Kidney (tissue), 14 donors: ENCODE measurements around the gene YIPF4. TPM values are rescaled to one million over a fixed set of nuclear protein-coding genes. Genes with fewer than 3 reads are reported as not detected.
"Not testable (repeated sequence)": the region's sequence is repeated elsewhere in the genome, so short reads cannot be mapped to it uniquely, and the experiment has no call there.

Experiments
- DNase-seq, 5 donors: peaks; one replicate each; pipeline ENCODE4 v3.0.0-alpha.2; 2013 to 2020
- FAIRE-seq: peaks from 2 replicates; lab custom pipeline; 2012; peaks lifted over from hg19 to GRCh38; lab: Jason Lieb, UNC
- H3K27ac ChIP-seq, 2 donors: one replicate each; pipeline ENCODE4 v1.7.0; 2013; ENCODE audit warnings: low read depth in 2 of 2, low read length in 2 of 2, inconsistent platforms in 1 of 2
- H3K27me3 ChIP-seq: one replicate; pipeline ENCODE4 v1.7.1; 2013; ENCODE audit warnings: low read length, inconsistent platforms; ENCODE audit not compliant: control insufficient read depth, insufficient read depth
- H3K36me3 ChIP-seq, 3 donors: one replicate each; pipeline versions ENCODE4 v1.7.0 to v1.7.1; 2013; ENCODE audit warnings: low read length in 3 of 3, control low read depth in 1 of 3, inconsistent platforms in 1 of 3; ENCODE audit not compliant: insufficient read depth in 3 of 3, control insufficient read depth in 2 of 3
- H3K4me1 ChIP-seq, 3 donors: one replicate each; pipeline versions ENCODE4 v1.7.0 to v1.7.1; 2013; ENCODE audit warnings: low read length in 3 of 3, inconsistent platforms in 1 of 3, low read depth in 1 of 3; ENCODE audit not compliant: control insufficient read depth in 2 of 3, insufficient read depth in 2 of 3
- H3K4me3 ChIP-seq, 3 donors: one replicate each; pipeline versions ENCODE4 v1.7.0 to v1.8.1; 2013; ENCODE audit warnings: low read length in 3 of 3, control low read depth in 1 of 3, inconsistent platforms in 1 of 3
- H3K9ac ChIP-seq, 3 donors: one replicate each; pipeline versions ENCODE4 v1.7.0 to v1.7.1; 2013; ENCODE audit warnings: low read length in 3 of 3, control low read depth in 1 of 3, inconsistent platforms in 1 of 3
- H3K9me3 ChIP-seq, 3 donors: one replicate each; pipeline versions ENCODE4 v1.7.0 to v1.7.1; 2013; ENCODE audit warnings: low read length in 3 of 3, control low read depth in 1 of 3, inconsistent platforms in 1 of 3; ENCODE audit not compliant: control insufficient read depth in 2 of 3, insufficient read depth in 1 of 3
- CTCF ChIP-seq: IDR thresholded peaks from 3 replicates; pipeline ENCODE4 v1.5.1; 2012; ENCODE audit warnings: mild to moderate bottlenecking, moderate library complexity, borderline replicate concordance; ENCODE audit not compliant: insufficient read depth; ENCODE audit errors: extremely low read depth
- intact Hi-C: fragments of 100-400 bp; cut with DNase I; formaldehyde crosslinking; loops from one replicate; pipeline ENCODE4 v1.11.1; 2022
- polyA plus RNA-seq: library from polyadenylated mRNA; stranded (reverse); fragments of 350-450 nt; fragmentation: Illumina TruSeq; extraction: RNeasy Lipid Tissue Mini Kit (QIAGEN cat#74804); gene quantifications from one replicate; pipeline ENCODE4 v1.2.3, GENCODE V29; 2014; ENCODE audit warnings: low read depth, low replicate concordance; ENCODE audit not compliant: insufficient read depth
- total RNA-seq: library from RNA; stranded (reverse); fragmentation: NEBNext Ultra II Directional; extraction: Animal tissue kit (Norgen Biotek cat#: 25700); gene quantifications from one replicate; pipeline ENCODE4 v1.2.1, GENCODE V29; 2021
- donor health status: control.
- donor health status: control.
- donor health status: control.
- donor health status: control.
- donor health status: control.
- donor health status: DM: yes; HTN: yes; CAD: no.
- donor health status: Normal renal cell carcinoma (clear cell type).

Gene YIPF4
- total and polyA plus RNA-seq, 2 donors from 2014 or later = 29.4 to 48.6 TPM

- Histone ChIP-seq H3K27me3 (no peaks in the 10 kb centered on the region), H3K9ac (no peak overlapping the region), H3K4me3 (no peak overlapping the region), H3K4me1 (peaks cover 3 to 4% (median 3%) of the 10 kb centered on the region in 3 donors), H3K36me3 (no peaks in the 10 kb centered on the region), H3K27ac (no peak overlapping the region), H3K9me3 (no peaks in the 10 kb centered on the region)
- TF ChIP-seq CTCF = no peak
- no peak for FAIRE-seq
- intact Hi-C loops = no loop called here
- no peak for DNase-seq
Measured at GRCh38 chr2:32274289-32274688, 3.4 kb upstream of the YIPF4 start.

GRCh38 chr2:32275790-32276189, 1.9 kb upstream of the YIPF4 start:
- H3K4me3 ChIP-seq, H3K27ac ChIP-seq, intact Hi-C loops, H3K27me3 ChIP-seq, DNase-seq, FAIRE-seq, H3K4me1 ChIP-seq, H3K36me3 ChIP-seq, H3K9me3 ChIP-seq, H3K9ac ChIP-seq: not testable (repeated sequence)

- TF ChIP-seq CTCF = no peak
- Histone ChIP-seq H3K4me1 (peaks cover 3 to 4% (median 3%) of the 10 kb centered on the region in 3 donors), H3K27ac (peak overlapping the region; percentile 54 to 66), H3K36me3 (no peaks in the 10 kb centered on the region), H3K4me3 (peak overlapping the region; percentile 87 to 91 (median 90)), H3K9ac (peak overlapping the region; percentile 27 to 87 (median 31)), H3K27me3 (no peaks in the 10 kb centered on the region), H3K9me3 (no peaks in the 10 kb centered on the region)
- intact Hi-C loops = no loop called here
- DNase-seq (peak in 1 of 5 donors; percentile 3), FAIRE-seq (no peak)
Measured at GRCh38 chr2:32277363-32277673, 386 bp upstream of the YIPF4 start.

- FAIRE-seq (no peak), DNase-seq (peak in 1 of 5 donors; percentile 2)
- peak overlapping the region; percentile 87 to 91 (median 90) for H3K4me3 ChIP-seq
- H3K9me3 ChIP-seq = no peaks in the 10 kb centered on the region
- intact Hi-C loops = no loop called here
- TF ChIP-seq CTCF = no peak
- H3K27me3 ChIP-seq = no peaks in the 10 kb centered on the region
- no peaks in the 10 kb centered on the region for H3K36me3 ChIP-seq
- H3K27ac ChIP-seq = peak overlapping the region in 1 of 2 donors; percentile 36
- peaks cover 3 to 4% (median 3%) of the 10 kb centered on the region in 3 donors for H3K4me1 ChIP-seq
- H3K9ac ChIP-seq = peak overlapping the region; percentile 86 to 98 (median 87)
Measured at GRCh38 chr2:32278478-32278853, 762 bp downstream of the YIPF4 start.
